NCI-H2171 (cell line): Measurements from ENCODE around the gene GOLGA8J.
"Not testable (repeated sequence)": the region's sequence is repeated elsewhere in the genome, so short reads cannot be mapped to it uniquely, and the experiment has no call there.

ENCODE experiments used
- DNase-seq: peaks from one replicate; lab custom pipeline; 2025; lab: John Stamatoyannopoulos, UW

GOLGA8J gene, protein sequence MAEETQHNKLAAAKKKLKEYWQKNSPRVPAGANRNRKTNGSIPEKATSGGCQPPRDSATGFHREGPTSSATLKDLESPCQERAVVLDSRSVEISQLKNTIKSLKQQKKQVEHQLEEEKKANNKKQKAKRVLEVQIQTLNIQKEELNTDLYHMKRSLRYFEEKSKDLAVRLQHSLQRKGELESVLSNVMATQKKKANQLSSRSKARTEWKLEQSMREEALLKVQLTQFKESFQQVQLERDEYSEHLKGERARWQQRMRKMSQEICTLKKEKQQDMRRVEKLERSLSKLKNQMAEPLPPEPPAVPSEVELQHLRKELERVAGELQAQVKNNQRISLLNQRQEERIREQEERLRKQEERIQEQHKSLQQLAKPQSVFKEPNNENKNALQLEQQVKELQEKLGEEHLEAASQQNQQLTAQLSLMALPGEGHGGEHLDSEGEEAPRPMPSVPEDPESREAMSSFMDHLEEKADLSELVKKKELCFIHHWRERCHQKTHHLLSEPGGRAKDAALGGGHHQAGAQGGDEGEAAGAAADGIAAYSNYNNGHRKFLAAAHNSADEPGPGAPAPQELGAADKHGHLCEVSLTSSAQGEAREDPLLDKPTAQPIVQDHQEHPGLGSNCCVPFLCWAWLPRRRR

DNA sequence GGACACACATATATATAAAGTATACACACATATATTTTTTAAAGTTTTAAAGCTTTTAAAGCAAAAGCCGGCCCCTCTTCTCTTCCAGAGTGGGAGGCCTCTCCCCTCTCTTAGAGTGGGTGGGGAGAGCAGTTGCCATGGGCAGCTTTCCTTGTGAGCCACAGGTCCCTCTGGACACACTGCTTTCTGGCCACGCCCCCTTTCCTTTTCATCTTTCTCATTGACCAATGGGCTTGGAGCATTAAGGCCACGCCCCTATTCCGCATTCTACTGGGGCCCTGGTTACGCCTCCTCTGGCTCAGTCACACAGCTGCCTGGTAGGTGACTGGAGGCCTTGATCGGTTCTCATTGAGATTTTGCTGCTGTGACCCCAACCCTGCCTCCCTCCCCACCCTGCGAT lies at the start of gene GOLGA8J:
Gene GOLGA8J, plus strand, starts transcription at position 301 of the 400 bp plus-strand sequence. Its CDS starts 98 bp downstream, at position 399.
- not testable (repeated sequence) for DNase-seq

DNA sequence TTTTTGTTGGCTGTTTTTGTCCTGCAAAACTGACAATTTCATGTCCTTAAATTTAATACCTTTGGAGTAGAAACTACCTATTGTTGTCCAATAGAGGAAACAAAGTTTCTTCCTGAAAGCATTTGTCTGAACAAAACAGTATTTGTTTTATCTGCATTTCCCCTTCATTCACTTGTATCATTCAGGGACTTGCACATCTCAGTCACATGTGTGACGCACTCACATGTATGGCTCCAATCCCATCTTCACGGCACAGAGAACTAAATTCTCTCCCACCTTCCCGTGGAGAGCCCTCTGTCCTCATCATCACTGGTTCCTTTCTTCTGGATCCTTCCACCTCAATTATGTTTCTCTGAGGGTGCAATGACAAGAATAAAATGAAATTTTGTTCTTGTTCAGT lies 49.5 kb upstream of the GOLGA8J start:
- DNase-seq = no peak

DNA sequence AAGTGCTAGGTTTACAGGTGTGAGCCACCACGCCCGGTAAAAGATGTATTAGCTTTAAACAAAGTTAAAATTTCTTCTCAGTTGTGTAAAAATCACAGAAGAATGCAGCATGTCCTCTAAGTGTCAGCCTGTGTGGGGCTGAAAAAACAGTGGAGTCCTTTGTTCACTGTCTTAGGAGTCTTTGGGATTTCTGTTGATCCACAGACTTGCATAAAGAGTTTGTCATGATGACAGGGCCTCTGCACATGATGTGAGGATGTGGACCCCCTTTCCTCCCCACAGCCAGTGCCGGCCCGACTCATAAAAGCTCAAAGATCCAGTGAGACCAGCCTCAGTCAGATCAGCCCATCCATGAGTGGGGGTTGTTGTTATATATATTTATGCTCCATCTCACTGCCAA lies 49.0 kb upstream of the GOLGA8J start:
- no peak for DNase-seq

DNA sequence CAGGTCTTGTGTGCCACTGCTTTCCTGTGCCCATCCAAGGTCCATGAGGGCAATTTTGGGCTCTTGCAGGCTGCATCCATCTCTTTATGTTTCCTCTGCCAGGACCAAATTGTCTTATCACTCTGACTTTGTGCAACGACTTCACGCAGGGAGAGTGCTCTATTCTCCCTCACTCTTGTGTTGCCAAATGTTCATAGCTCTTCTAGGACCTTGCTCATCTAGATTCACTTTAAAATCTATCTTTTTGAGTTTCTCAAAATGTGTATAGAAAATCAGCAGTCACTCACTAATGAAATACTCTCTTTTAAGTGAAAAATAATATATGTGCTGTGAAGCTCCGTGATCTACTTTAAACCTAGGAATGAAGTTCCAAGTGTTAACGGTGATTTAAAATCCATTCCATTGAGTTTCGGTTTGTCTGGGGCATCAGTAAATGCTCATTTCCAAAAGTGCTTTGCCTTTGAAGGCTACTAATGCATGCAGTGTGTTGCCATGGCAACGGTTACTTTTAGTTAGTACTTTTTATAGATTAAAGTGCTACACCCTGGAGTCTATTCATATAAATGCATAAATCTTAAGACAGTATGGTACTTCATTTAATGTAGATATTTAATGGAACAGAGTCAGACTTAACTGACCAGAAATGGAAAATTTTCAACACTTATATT lies 46.6 kb upstream of the GOLGA8J start:
- DNase-seq = no peak

DNA sequence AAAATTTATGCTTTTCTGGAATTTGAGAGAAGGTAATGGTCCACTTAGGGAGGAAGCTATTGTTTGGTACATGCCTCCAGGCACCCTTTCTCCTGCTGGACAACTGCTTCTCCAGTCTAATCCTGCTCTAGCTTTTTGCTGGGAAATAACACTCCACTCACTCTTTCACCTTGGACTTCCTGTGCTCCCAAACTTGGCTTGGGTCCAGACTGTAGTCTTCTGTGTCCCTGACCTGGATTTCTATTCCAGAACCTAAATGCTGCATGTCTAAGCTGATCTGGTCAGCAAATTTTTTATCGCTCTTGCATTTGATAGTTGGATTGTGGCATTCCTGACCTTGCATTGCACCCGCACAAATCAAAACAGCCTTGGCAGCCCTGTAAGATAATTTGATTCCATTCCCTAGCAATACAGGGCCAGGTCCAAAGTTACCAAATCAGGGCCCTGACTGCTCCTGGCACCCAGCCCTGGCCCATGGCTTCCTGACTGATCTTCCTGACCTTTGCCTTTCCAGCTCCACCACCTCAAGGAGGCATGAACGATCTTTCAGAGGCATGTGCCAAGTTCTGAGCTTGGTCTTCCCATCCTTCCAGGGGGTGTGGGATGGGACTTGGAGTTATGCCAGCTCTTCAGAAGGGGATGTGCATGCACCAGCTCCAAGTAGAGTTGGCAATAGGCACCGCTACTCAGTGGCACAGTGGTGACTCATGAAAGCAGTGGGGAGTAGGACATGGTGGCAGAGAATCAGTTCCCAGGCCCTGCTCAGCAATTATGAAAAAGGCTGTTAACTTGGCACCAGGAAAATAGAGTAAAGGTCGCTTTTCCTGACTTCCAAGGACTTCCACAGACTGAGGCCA lies 43.9 kb upstream of the GOLGA8J start:
- DNase-seq = no peak

DNA sequence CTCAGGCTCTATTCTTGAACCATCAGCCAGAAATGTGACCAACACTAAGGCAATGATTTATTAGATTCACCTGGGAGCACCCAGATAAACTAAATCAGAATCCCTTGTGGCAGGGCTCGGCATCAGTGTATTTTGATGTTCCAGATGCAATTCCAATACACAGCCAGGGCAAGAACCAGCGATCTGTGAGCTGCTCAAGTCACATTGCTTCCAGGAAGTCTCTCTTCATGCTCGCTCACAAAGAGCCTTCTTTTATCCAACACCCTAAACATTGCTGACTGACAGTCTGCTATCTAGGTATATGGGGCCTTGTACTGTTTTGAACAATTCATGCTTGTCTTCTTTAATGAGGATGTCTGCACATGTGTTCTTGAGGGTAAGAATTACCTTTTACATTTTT lies 40.9 kb upstream of the GOLGA8J start:
- no peak for DNase-seq

DNA sequence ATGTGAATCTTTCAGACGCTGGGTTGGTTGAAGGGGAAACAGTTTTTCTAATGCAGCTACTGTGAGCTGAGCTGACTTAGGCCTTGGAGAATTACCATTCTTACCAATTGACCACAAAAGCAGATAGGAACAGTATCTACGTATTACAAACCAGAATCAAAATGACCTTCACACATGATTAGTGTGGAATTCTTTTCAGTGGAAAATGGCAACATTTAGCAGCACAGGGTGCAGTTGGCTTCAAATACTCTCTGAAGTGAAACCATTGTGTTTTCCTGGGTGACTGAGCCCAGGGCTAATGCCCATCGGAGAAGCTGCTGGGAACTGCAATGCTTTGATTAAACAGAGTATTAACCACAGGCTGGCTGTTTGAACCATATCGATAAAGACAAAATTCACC lies 40.2 kb upstream of the GOLGA8J start:
- DNase-seq = no peak

DNA sequence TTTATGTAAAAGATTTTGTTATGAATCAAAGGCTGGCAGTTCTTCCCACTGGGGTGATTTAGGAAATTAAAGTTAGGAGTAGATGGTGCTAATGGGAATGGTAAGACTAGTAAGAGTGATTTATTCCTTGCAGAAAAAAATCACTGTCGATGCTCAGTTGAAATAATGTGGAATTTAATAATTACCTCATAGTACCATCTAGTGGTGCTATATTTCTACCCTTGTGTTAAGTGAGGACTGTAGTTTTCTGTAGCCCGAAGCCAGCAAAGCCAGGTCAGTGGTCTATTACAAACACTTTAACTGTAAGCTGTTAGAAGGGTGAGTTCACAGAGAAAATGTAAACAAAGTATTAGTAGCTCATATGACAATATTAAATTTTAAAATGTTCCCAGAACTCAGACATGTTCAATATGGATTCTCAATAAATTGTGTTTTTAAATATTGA lies 39.5 kb upstream of the GOLGA8J start:
- DNase-seq = peak; percentile 3

DNA sequence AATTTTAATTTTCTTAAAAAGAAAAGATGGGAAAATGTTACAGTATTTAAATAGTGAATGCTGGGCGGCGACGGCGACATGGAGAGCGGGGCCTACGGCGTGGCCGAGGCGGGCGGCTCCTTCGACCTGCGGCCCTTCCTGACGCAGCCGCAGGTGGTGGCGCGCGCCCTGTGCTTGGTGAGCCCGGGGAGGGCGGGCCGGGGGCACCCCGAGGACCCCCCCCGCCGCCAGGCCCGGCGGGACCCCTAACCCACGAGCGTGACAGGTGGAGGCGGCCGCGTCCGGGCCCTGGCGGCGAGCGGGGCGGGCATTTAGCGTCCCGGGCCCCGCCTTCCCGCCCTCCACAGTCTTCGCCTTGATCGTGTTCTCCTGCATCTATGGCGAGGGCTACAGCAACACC lies 38.4 kb upstream of the GOLGA8J start:
- DNase-seq = no peak

DNA sequence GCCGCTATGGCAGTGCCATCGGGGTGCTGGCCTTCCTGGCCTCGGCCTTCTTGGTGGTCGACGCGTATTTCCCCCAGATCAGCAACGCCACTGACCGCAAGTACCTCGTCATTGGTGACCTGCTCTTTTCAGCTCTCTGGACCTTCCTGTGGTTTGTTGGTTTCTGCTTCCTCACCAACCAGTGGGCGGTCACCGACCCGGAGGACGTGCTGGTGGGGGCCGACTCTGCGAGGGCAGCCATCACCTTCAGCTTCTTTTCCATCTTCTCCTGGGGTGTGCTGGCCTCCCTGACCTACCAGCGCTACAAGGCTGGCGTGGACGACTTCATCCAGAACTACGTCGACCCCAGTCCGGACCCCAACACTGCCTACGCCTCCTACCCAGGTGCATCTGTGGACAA lies 37.9 kb upstream of the GOLGA8J start:
- DNase-seq = not testable (repeated sequence)

DNA sequence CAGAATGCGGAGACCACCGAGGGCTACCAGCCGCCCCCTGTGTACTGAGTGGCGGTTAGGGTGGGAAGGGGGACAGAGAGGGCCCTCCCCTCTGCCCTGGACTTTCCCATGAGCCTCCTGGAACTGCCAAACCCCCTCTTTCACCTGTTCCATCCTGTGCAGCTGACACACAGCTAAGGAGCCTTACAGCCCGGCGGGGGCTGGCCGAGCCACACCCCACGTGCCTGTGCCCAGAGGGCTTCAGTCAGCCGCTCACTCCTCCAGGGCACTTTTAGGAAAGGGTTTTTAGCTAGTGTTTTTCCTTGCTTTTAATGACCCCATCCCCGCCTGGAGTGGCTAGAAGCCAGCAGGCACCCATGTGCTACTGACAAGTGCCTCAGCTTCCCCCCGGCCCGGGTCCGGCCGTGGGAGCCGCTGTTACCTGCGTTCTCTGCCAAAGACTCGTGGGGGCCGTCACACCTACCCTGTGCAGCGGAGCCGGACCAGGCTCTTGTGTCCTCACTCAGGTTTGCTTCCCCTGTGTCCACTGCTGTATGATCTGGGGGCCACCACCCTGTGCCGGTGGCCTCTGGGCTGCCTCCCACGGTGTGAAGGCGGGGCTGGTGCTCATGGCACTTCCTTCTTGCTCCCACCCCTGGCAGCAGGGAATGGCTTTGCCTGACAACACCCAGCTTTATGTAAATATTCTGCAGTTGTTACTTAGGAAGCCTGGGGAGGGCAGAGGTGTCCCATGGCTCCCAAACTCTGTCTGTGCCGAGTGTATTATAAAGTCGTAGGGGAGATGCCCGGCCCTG lies 37.3 kb upstream of the GOLGA8J start:
- DNase-seq = not testable (repeated sequence)

DNA sequence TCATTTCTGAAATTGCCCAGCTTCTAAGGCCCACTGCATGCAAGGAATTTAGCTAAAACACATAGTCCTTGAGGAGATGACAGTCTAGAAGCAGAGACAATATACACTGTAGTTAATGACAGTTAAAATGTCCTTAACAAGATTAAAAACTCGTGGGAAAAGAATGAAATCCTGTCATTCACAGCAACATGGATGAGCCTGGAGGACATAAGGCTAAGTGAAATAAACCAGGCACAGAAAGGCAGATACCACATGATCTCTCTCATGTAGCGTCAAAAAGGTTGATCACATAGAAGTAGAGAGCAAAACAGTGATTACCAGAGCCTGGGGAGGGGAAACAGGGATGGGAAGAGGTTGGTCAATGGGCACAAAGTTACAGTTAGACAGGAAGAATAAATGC lies 36.3 kb upstream of the GOLGA8J start:
- DNase-seq = no peak

DNA sequence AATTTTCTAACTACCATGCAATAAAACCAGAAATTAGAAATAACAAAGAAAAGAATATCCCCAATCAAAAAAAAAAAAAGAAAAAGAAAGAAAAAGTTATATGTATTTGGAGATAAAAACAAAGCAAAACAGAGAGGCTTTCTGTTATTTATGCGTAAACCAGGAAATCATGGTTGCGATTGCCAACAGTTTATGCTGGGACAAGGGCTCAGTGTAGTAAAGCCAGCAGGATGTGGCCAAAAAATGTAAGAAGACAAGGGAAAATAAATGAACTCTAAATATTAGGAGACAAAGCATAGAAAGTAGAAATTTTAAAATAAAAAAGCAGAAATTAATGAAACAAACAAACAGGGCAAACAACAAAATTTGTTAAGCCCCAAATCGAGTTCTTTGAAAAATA lies 27.2 kb upstream of the GOLGA8J start:
- DNase-seq = no peak

DNA sequence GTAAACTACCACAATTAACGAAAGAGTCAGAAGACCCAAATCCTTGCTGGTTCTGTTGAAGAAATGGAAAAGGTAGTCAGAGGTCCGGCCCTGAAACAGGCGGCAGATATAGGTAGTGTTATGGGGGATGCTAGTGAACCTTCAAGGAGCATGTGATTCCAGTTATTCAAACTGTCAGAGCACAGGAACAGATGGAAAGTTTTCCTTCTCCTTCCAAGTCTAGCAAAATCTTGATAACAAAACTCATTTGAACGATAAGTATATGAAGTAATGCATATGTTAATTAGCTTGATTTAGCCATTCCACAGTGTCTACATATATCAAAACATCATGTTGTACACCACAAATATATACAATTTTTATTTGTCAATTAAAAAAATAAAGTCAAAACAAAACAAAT lies 26.6 kb upstream of the GOLGA8J start:
- DNase-seq = no peak

DNA sequence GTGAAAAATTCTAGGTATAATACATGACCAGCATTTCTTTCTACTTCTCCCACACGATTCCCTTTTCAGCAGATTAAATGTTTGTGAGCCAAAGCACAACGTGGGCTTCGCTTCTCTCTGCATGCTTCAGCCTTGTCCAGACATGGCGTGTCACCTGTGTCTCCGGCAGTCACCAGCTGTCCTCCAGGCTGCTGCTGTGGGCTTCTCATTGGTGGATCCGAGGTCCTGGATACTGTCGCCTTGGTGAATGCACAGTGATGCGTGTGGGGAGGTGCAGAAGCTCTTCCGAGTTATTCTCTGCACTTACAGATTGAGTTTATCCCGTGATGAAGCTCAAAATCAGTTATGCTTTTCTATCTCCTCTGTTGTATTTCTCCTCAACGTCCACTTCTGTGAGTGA lies 23.0 kb upstream of the GOLGA8J start:
- DNase-seq = no peak

DNA sequence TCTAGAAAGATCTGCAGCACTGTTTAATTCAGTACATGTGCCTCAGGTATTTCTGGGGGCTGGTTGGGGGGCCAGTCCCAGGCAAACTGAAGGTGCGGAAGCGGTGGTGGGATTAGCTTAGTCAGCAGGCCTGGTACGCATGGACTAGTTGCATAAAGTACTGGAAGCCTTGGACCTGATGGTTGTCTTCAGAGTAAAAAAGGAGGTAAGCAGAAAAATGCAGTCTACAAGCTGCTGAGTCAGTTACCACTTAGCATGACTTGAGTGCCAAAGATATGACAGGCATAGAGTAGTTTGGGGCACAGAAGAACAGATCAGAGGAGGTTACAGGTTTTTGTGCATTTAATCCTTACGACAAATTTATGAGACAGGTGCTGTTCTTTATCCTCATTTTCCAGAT lies 19.9 kb upstream of the GOLGA8J start:
- DNase-seq = no peak

DNA sequence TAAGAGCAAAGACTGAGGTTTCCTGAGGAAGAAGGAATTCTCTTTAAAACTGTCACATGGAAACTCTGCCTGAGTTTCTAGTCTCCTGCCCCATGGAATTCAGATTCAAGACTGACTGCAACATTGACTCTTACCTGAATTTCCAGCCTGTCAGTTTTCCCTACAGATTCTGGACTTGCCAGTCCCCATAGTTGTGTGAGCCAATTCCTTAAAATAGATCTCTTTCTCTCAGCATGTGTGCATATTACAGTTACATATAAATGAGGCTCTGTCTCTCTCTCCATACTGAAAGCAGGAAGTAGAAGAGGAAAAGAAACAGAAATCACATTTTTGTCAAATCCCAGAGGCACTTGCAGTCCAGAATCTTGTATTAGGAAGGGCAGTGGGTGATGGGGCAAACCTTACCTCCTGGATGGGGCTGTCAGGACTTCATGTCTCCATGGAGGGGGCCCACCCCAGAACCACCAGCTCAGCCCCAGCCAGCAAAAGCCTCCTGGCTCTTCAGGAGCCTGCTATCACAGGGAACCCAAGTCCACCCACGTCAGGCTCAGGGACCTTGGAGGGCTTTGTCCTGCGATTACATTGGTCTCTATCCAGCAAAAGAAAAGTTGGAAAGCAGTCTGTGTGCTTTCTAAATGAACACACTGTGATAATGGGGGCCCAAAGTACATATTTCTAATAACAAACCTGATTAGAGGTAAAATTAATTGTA lies 18.8 kb upstream of the GOLGA8J start:
- no peak for DNase-seq

DNA sequence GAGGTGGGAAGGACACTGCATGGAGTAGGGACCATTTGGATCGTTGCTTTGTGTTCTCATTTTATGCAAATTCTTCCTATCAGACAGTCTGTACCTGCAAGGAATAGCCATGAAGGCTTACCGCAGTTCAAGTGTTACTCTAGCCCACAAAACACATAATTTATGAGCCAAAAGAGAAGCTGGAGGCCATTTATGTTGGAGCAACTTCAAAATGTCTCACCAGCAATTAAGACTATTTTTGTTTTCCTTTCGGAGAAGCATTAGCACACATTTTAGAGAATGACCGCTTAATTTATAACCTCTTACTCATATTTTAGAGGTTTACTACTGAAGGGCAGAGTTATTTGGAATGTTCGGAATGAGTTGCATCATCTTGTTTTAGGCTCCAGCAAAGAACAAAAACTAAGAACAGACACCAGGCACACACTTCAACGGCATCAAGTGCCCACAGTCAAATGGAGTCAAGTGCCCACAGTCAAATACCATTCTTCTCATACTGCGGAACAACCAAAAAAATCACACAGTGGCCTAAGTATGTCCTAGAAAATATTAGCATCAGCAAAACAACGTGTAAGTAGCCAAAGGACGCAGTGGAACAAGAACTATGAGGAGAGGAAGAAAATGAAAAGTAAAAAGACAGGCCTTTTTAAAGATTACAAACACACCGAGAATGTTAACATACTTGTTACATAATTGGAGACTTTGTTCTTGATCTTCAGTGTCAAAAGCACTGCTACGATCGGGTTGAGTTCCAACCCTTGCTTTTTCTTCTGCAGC lies 17.5 kb upstream of the GOLGA8J start:
- DNase-seq = no peak

DNA sequence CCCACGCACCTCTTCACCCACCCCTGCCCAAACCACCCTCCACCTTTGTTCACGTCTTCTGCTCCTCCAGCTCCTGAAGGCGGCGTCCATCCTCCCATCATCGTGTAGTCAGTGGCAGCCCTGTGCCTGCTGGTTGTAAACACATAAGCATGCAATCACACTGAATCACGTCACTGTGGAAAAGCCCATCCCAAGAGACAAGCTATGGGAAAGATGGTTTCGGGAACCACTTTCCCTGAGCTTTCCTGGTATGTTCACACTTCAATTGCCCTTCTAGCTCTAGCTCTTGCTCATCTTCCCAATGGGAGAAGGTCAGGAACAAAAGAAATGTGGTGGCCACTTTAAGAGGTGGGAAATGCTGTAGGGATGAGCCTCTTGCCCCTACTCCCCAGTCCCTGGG lies 14.4 kb upstream of the GOLGA8J start:
- no peak for DNase-seq

DNA sequence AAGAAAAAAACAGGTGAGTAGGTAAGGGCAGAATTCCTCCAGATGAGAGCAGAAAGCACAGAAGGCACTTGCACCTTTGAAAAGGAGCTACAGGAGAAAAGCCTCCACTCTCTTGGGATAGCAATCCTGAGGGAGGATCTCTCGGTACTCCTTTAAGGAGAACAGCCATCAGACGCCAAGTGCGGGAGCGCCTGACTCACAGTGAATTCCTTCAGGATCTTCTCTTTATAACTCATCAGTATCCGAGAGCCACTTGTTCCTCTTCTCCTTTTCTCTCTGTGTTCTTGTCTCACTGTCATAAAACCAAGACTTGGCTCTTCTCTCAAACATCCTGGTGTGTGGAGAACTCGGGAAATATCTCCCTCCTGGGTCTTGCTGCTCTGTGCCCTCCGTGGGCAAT lies 10.1 kb upstream of the GOLGA8J start:
- no peak for DNase-seq
